Trophoblast cell (in vitro differentiated cells and primary cell): ENCODE results near the gene C19orf12.

Experiments used
- DNase-seq, 2 donors: peaks; one replicate each; pipeline ENCODE4 v3.0.0-alpha.2; 2016
- H2AFZ ChIP-seq: 2 replicates; pipeline ENCODE4 v1.6.1; 2013; ENCODE audit warnings: low read length, moderate library complexity, mild to moderate bottlenecking; ENCODE audit not compliant: insufficient read depth, poor library complexity
- H2AK5ac ChIP-seq: 2 replicates; pipeline ENCODE4 v1.6.1; 2013; ENCODE audit warnings: mild to moderate bottlenecking, low read length
- H2BK120ac ChIP-seq: 2 replicates; pipeline ENCODE4 v1.6.1; 2013; ENCODE audit warnings: low read length, mild to moderate bottlenecking, moderate library complexity; ENCODE audit not compliant: insufficient read depth, poor library complexity
- H2BK12ac ChIP-seq: 2 replicates; pipeline ENCODE4 v1.6.1; 2013; ENCODE audit warnings: mild to moderate bottlenecking, low read length, moderate library complexity
- H2BK5ac ChIP-seq: 2 replicates; pipeline ENCODE4 v1.6.1; 2013; ENCODE audit warnings: low read length, low read depth, moderate library complexity, mild to moderate bottlenecking; ENCODE audit not compliant: poor library complexity
- H3K14ac ChIP-seq: 2 replicates; pipeline ENCODE4 v1.6.1; 2013; ENCODE audit warnings: mild to moderate bottlenecking, low read length
- H3K18ac ChIP-seq: 2 replicates; pipeline ENCODE4 v1.6.1; 2013; ENCODE audit warnings: mild to moderate bottlenecking, low read length
- H3K23ac ChIP-seq: 2 replicates; pipeline ENCODE4 v1.6.1; 2013; ENCODE audit warnings: low read length
- H3K27ac ChIP-seq: 2 replicates; pipeline ENCODE4 v1.5.1; 2013; ENCODE audit warnings: low read depth, mild to moderate bottlenecking, inconsistent platforms, low read length, moderate library complexity
- H3K27me3 ChIP-seq: 2 replicates; pipeline ENCODE4 v1.6.1; 2013; ENCODE audit warnings: inconsistent platforms, mild to moderate bottlenecking, low read length, moderate library complexity; ENCODE audit not compliant: insufficient read depth
- H3K36me3 ChIP-seq, 2 experiments: 1 replicate in 1 of 2; 2 replicates in 1 of 2; pipeline ENCODE4 v1.6.1; 2013; ENCODE audit warnings: low read length in 2 of 2, mild to moderate bottlenecking in 2 of 2, moderate library complexity in 1 of 2; ENCODE audit not compliant: insufficient read depth in 2 of 2, control insufficient read depth in 1 of 2
- H3K4ac ChIP-seq: 2 replicates; pipeline ENCODE4 v1.6.1; 2013; ENCODE audit warnings: low read depth, mild to moderate bottlenecking, low read length, moderate library complexity
- H3K4me1 ChIP-seq, 2 experiments: 1 replicate in 1 of 2; 2 replicates in 1 of 2; pipeline ENCODE4 v1.6.1; 2013; ENCODE audit warnings: low read length in 2 of 2, mild to moderate bottlenecking in 2 of 2, moderate library complexity in 1 of 2; ENCODE audit not compliant: insufficient read depth in 2 of 2, control insufficient read depth in 1 of 2
- H3K4me2 ChIP-seq: 2 replicates; pipeline ENCODE4 v1.6.1; 2013; ENCODE audit warnings: inconsistent platforms, mild to moderate bottlenecking, low read length, moderate library complexity
- H3K4me3 ChIP-seq: 2 replicates; pipeline ENCODE4 v1.5.1; 2013; ENCODE audit warnings: mild to moderate bottlenecking, low read depth, low read length, inconsistent platforms
- H3K79me1 ChIP-seq: one replicate; pipeline ENCODE4 v1.6.1; 2013; ENCODE audit warnings: low read length
- H3K79me2 ChIP-seq: 2 replicates; pipeline ENCODE4 v1.6.1; 2013; ENCODE audit warnings: low read length, mild to moderate bottlenecking; ENCODE audit not compliant: control insufficient read depth, insufficient read depth, poor library complexity
- H3K9ac ChIP-seq: 2 replicates; pipeline ENCODE4 v1.6.1; 2013; ENCODE audit warnings: mild to moderate bottlenecking, low read length
- H3K9me3 ChIP-seq: 2 replicates; pipeline ENCODE4 v1.6.1; 2013; ENCODE audit warnings: low read depth, mild to moderate bottlenecking, control low read depth, inconsistent platforms, low read length; ENCODE audit not compliant: insufficient read depth
- H4K12ac ChIP-seq: 2 replicates; pipeline ENCODE4 v1.6.1; 2013; ENCODE audit warnings: low read depth, mild to moderate bottlenecking, low read length, moderate library complexity
- H4K8ac ChIP-seq: 2 replicates; pipeline ENCODE4 v1.6.1; 2013; ENCODE audit warnings: low read depth, mild to moderate bottlenecking, low read length, moderate library complexity
- H4K91ac ChIP-seq: one replicate; pipeline ENCODE4 v1.6.1; 2013; ENCODE audit warnings: low read depth, mild to moderate bottlenecking, low read length, moderate library complexity
- WGBS: extraction: QIAGEN DNeasy Blood & Tissue Kit; methylation state at CpG from one replicate; pipeline ENCODE4 v1.1.7; 2013; ENCODE audit warnings: missing lambda C conversion rate; ENCODE audit not compliant: insufficient read length, insufficient coverage; ENCODE audit errors: extremely low coverage; 5-methylcytosine and 5-hydroxymethylcytosine counted together

C19orf12 gene

DNA sequence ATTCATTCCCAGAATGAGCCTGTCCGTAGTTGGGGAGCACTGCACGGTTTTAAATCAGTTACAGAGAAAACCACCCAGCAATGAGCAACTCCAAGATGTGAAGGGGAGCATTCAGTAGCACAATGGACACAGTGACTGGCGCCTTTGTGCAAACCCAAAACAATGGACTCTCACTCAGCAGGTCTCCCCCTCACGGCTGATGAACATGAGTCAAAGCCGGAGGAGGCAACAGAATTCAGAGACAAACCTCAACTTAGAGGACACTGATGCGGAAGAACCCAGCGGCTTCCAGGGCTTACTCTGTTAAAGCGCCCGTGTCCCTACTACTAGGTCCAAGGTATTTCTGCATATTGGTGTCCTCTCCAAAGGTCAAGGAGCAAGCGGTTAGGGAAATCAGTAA, 32.1 kb downstream of the C19orf12 start:
- Histone ChIP-seq H2BK120ac (no peak overlapping the region), H2AFZ (no peak overlapping the region), H2AK5ac (no peak overlapping the region), H3K27me3 (no peaks in the 10 kb centered on the region), H3K18ac (no peak overlapping the region), H3K36me3 (no peaks in the 10 kb centered on the region), H4K8ac (no peak overlapping the region), H3K4ac (no peak overlapping the region), H2BK12ac (no peak overlapping the region), H3K79me2 (no peaks in the 10 kb centered on the region), H2BK5ac (no peak overlapping the region), H3K27ac (no peak overlapping the region), H3K4me2 (no peak overlapping the region), H3K4me1 (peaks cover 4% of the 10 kb centered on the region in 2 experiments), H3K14ac (no peak overlapping the region), H3K23ac (no peak overlapping the region), H3K4me3 (no peak overlapping the region), H3K9me3 (peaks cover 1% of the 10 kb centered on the region), H3K9ac (no peak overlapping the region), H4K12ac (no peak overlapping the region), H3K79me1 (no peaks in the 10 kb centered on the region), H4K91ac (no peak overlapping the region)
- WGBS = no CpG with 5 or more reads among the region's 10 CpGs
- DNase-seq = no peak

DNA sequence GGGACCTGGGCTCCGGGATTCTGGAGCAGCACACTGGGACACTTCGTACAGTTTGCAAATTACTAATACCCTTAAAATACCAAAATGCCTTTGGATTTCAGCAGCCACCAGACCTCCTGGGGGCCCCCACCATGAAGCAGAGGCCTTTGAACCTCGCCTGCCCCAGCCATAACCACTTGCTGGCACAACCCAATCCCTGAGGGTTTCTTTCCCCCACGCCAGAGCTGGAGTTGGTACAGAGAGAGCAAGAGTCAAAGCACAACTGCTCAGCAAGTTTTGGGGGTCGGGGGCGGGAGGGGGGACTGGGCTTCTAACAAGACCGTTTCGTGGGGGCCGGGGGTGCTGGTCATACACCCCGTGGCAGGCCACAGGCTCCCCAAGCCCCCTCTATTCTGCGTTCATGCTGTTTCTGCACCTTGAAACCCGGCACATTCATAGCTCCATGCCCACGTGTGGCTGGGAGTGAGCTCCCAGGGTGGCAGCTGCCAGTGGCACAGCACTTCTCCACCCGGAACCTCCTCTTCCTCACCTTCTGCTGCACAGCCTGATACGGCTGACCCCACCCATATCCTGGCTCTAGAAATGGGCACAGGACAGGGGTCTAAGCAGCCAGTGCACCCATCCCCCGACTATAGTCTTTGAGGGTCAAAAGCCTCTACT, 32.7 kb downstream of the C19orf12 start:
- DNase-seq = no peak
- Histone ChIP-seq H3K4ac (no peak overlapping the region), H3K4me3 (no peak overlapping the region), H3K27ac (no peak overlapping the region), H3K18ac (no peak overlapping the region), H3K4me1 (peaks cover 4% of the 10 kb centered on the region in 2 experiments), H2BK120ac (no peak overlapping the region), H4K8ac (no peak overlapping the region), H3K14ac (no peak overlapping the region), H3K79me2 (no peaks in the 10 kb centered on the region), H3K4me2 (no peak overlapping the region), H3K36me3 (peaks cover 0 to under 1% of the 10 kb centered on the region in 2 experiments), H3K79me1 (no peaks in the 10 kb centered on the region), H3K9ac (no peak overlapping the region), H3K23ac (no peak overlapping the region), H2AFZ (no peak overlapping the region), H3K9me3 (no peaks in the 10 kb centered on the region), H2AK5ac (no peak overlapping the region), H3K27me3 (no peaks in the 10 kb centered on the region), H2BK12ac (no peak overlapping the region), H4K12ac (no peak overlapping the region), H2BK5ac (no peak overlapping the region), H4K91ac (no peak overlapping the region)
- WGBS = no CpG with 5 or more reads among the region's 16 CpGs

DNA sequence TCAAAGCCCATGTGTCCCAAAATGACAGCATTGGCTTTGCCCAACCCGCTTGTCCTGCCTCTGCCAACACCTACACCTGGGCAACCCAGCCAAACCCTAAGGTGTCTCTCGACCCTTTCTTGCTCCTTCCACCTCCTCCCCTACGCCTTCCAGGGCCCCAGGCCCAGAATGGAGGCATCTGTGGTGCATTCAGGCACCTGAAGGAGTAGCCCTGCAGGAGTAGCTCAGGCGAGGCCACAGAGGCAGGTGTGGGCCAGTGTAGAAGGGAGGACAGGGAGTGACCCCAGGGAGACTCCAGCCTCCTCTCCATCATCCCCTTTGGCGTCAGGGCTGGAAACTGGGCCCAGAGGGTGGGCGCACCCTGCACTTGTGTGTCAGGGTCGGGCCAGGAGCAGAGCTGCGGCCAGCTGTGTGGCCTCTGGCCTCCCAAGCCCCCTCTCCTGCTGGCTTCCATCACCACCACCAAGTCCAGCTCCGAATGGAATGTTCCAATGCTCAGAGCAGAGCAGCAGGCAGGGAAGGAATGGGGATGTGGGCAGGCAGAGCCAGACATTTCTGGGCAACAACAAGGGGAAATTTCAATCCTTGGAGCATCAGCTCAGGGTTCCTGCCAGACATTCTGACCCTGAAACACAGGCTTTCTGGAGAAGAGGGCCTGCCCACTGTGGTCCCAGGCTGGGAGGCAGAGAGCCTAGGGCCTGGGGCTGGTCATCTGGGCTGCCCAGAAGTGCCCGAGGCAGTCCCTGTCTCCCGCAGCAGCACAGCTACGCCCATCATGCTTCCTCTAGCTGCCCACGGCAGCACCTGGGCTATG, 33.4 kb downstream of the C19orf12 start:
- H3K9me3 ChIP-seq = no peaks in the 10 kb centered on the region
- H3K18ac ChIP-seq = no peak overlapping the region
- no peak overlapping the region for H2BK12ac ChIP-seq
- no peak overlapping the region for H3K9ac ChIP-seq
- no peak overlapping the region for H4K91ac ChIP-seq
- WGBS = no CpG with 5 or more reads among the region's 13 CpGs
- no peak overlapping the region for H2BK5ac ChIP-seq
- no peak overlapping the region for H3K27ac ChIP-seq
- H3K23ac ChIP-seq = no peak overlapping the region
- peak in 1 of 2 donors; percentile 59 for DNase-seq
- H3K4ac ChIP-seq = no peak overlapping the region
- H3K79me2 ChIP-seq = no peaks in the 10 kb centered on the region
- H3K79me1 ChIP-seq = no peaks in the 10 kb centered on the region
- H2AK5ac ChIP-seq = no peak overlapping the region
- no peak overlapping the region for H3K14ac ChIP-seq
- no peak overlapping the region for H2BK120ac ChIP-seq
- H2AFZ ChIP-seq = no peak overlapping the region
- no peak overlapping the region for H4K12ac ChIP-seq
- no peak overlapping the region for H3K4me2 ChIP-seq
- peaks cover 4% of the 10 kb centered on the region in 2 experiments for H3K4me1 ChIP-seq
- H4K8ac ChIP-seq = no peak overlapping the region
- no peak overlapping the region for H3K4me3 ChIP-seq
- no peaks in the 10 kb centered on the region for H3K27me3 ChIP-seq
- H3K36me3 ChIP-seq = peaks cover 3 to 7% of the 10 kb centered on the region in 2 experiments

DNA sequence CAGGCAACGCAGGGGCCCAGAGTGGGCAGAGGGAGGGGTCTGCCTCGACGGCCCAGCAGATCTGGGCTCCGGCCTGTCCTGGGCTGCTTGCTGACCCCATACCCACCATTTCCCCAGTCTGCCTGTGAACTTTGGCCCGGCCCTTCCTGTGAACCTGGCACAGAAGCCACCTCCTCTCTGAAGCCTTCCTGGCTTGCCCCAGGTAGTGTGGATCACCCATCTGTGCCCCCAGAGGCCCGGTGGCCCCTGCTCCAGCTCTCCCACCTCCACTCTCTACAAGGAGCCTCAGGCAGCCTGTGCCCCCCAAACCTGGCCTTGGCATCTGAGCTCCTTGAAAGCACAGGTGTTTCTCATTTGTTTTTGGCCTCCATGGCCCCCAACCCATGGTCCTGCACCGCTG, 34.1 kb downstream of the C19orf12 start:
- peaks cover 4% of the 10 kb centered on the region in 2 experiments for H3K4me1 ChIP-seq
- no peaks in the 10 kb centered on the region for H3K27me3 ChIP-seq
- no peak overlapping the region for H3K18ac ChIP-seq
- H2AK5ac ChIP-seq = no peak overlapping the region
- H3K79me2 ChIP-seq = no peaks in the 10 kb centered on the region
- no peaks in the 10 kb centered on the region for H3K79me1 ChIP-seq
- no peak overlapping the region for H3K23ac ChIP-seq
- H3K9me3 ChIP-seq = no peaks in the 10 kb centered on the region
- WGBS = no CpG with 5 or more reads among the region's 7 CpGs
- H3K4ac ChIP-seq = no peak overlapping the region
- H3K27ac ChIP-seq = no peak overlapping the region
- H3K4me2 ChIP-seq = no peak overlapping the region
- H2BK5ac ChIP-seq = no peak overlapping the region
- DNase-seq = no peak
- no peak overlapping the region for H2AFZ ChIP-seq
- H4K8ac ChIP-seq = no peak overlapping the region
- H3K4me3 ChIP-seq = no peak overlapping the region
- no peak overlapping the region for H4K91ac ChIP-seq
- H3K36me3 ChIP-seq = peaks cover 7 to 9% of the 10 kb centered on the region in 2 experiments
- H4K12ac ChIP-seq = no peak overlapping the region
- no peak overlapping the region for H2BK12ac ChIP-seq
- H3K9ac ChIP-seq = no peak overlapping the region
- H2BK120ac ChIP-seq = no peak overlapping the region
- H3K14ac ChIP-seq = no peak overlapping the region
